ENCODE measurements around the gene EFCAB6.

GRCh38 chr22:43824724-43825420, 12.8 kb upstream of the EFCAB6 start:
- TF ChIP-seq FOS (IDR thresholded peaks at IDR 0.05; ENCODE audit: borderline replicate concordance, insufficient read depth, low read length) (no peak), MYC (IDR thresholded peaks at IDR 0.05; ENCODE audit: low read depth, low read length) (no peak), CTCF (IDR thresholded peaks at IDR 0.05; ENCODE audit: extremely low read depth in 1 of 2, insufficient read depth in 1 of 2, low read depth in 1 of 2, low read length in 2 of 2) (no peak), POLR2A (IDR thresholded peaks at IDR 0.05; ENCODE audit: low read depth, low read length) (no peak), MAX (IDR thresholded peaks at IDR 0.05; ENCODE audit: insufficient read depth, insufficient read length) (no peak)

Measured in endothelial cell of umbilical vein (primary cell).